HG03442 (cell line): ENCODE measurements around the gene ENTREP1.
A peak's percentile ranks its signal among the peaks of the same experiment; 100 is the strongest.
"Not testable (repeated sequence)": the region's sequence is repeated elsewhere in the genome, so short reads cannot be mapped to it uniquely, and the experiment has no call there.

ENCODE experiments used
- ATAC-seq: cut with Tn5 transposase; IDR thresholded peaks from one replicate; pipeline ENCODE4 v1.9.1; 2021; ENCODE audit warnings: mild to moderate bottlenecking, moderate library complexity; ENCODE audit not compliant: unreplicated experiment

Gene ENTREP1

GRCh38 chr9:69324549-69325401, at the start of gene ENTREP1:
ENTREP1 (plus strand) TSS chr9:69325215; CDS start chr9:69325310, 95 bp downstream.
- peak; percentile 60 for ATAC-seq

GRCh38 chr9:69276775-69277174, 48.2 kb upstream of the ENTREP1 start:
- no peak for ATAC-seq

GRCh38 chr9:69279084-69279731, 45.8 kb upstream of the ENTREP1 start:
- ATAC-seq = peak; percentile 88

GRCh38 chr9:69279733-69280132, 45.3 kb upstream of the ENTREP1 start:
- ATAC-seq = no peak

- ATAC-seq = no peak
Measured at GRCh38 chr9:69283003-69283402, 42.0 kb upstream of the ENTREP1 start.

- ATAC-seq = no peak
Measured at GRCh38 chr9:69292078-69292477, 32.9 kb upstream of the ENTREP1 start.

GRCh38 chr9:69293156-69293555, 31.9 kb upstream of the ENTREP1 start:
- ATAC-seq = no peak

- no peak for ATAC-seq
Measured at GRCh38 chr9:69295872-69296552, 29.0 kb upstream of the ENTREP1 start.

GRCh38 chr9:69297300-69297980, 27.6 kb upstream of the ENTREP1 start:
- ATAC-seq = no peak

- ATAC-seq = no peak
Measured at GRCh38 chr9:69299315-69299714, 25.7 kb upstream of the ENTREP1 start.

GRCh38 chr9:69299826-69300225, 25.2 kb upstream of the ENTREP1 start:
- no peak for ATAC-seq

GRCh38 chr9:69303331-69303730, 21.7 kb upstream of the ENTREP1 start:
- no peak for ATAC-seq

- ATAC-seq = not testable (repeated sequence)
Measured at GRCh38 chr9:69306895-69307445, 18.0 kb upstream of the ENTREP1 start.

GRCh38 chr9:69307446-69308205, 17.4 kb upstream of the ENTREP1 start:
- ATAC-seq = no peak

GRCh38 chr9:69308206-69308931, 16.6 kb upstream of the ENTREP1 start:
- no peak for ATAC-seq

- ATAC-seq = no peak
Measured at GRCh38 chr9:69313175-69313574, 11.8 kb upstream of the ENTREP1 start.

GRCh38 chr9:69314547-69314946, 10.5 kb upstream of the ENTREP1 start:
- no peak for ATAC-seq

- ATAC-seq = no peak
Measured at GRCh38 chr9:69317081-69317480, 7.9 kb upstream of the ENTREP1 start.

- ATAC-seq = peak; percentile 97
Measured at GRCh38 chr9:69317894-69318293, 7.1 kb upstream of the ENTREP1 start.
